Measurements from ENCODE around the gene PPP2CA.

DNA sequence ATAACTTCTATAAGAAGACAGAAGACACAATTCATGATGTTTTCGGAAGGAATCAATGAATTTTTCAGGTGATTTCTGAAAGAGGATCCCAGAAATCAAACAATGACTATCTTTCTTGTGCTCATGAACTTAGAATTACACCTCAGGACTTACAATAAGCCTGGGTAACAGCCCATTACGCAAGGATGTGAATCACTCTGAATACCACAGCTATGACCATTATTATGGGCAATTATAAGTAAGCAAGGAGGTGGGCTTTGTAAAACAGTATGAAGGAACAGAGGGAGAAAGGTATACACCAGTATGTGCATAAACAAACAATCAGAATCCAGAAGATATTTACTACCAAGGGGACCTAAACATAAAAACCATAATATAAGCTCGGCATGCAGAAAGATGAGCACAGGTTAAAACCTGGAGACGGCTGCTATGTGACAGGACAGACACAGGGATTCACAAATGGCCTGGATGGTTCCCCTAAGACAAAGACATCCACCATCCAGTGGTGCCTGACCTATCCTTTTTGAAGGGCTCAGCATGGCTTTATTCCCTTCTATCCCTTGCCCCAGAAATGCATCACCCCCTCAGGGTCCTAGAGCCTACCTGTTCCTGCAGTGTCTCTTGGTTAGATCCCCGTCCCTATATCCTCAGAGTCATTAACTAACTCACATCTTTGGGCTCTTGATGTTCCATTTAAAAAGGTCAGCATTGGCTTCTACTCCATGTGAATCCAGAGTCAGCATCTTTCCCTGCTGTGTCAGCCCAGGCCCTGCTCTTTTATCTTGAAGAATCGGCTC, 21.8 kb upstream of the PPP2CA start:
- TF ChIP-seq, protein P1, sequence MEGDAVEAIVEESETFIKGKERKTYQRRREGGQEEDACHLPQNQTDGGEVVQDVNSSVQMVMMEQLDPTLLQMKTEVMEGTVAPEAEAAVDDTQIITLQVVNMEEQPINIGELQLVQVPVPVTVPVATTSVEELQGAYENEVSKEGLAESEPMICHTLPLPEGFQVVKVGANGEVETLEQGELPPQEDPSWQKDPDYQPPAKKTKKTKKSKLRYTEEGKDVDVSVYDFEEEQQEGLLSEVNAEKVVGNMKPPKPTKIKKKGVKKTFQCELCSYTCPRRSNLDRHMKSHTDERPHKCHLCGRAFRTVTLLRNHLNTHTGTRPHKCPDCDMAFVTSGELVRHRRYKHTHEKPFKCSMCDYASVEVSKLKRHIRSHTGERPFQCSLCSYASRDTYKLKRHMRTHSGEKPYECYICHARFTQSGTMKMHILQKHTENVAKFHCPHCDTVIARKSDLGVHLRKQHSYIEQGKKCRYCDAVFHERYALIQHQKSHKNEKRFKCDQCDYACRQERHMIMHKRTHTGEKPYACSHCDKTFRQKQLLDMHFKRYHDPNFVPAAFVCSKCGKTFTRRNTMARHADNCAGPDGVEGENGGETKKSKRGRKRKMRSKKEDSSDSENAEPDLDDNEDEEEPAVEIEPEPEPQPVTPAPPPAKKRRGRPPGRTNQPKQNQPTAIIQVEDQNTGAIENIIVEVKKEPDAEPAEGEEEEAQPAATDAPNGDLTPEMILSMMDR (IDR thresholded peaks at IDR 0.05; ENCODE audit: low read depth, low read length): no peak
- TF ChIP-seq POLR2A (IDR thresholded peaks at IDR 0.05; ENCODE audit: extremely low read depth, insufficient read length) (no peak), MYC (IDR thresholded peaks at IDR 0.05; ENCODE audit: low read depth, low read length) (no peak)
- TF ChIP-seq, protein P2, sequence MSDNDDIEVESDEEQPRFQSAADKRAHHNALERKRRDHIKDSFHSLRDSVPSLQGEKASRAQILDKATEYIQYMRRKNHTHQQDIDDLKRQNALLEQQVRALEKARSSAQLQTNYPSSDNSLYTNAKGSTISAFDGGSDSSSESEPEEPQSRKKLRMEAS (IDR thresholded peaks at IDR 0.05; ENCODE audit: low read depth, low read length): no peak
